KMS-11 (cell line): ENCODE results near the gene NUDT21.

Source experiments
- H2AFZ ChIP-seq: fragments of 200-600 bp; sonication (generic); 2 replicates; pipeline ENCODE4 v1.6.1; 2016; ENCODE audit warnings: antibody characterized with exemption, mixed run types, low read depth
- H3K27ac ChIP-seq: fragments of 200-600 bp; sonication (generic); 2 replicates; pipeline ENCODE4 v1.6.1; 2016; ENCODE audit warnings: mild to moderate bottlenecking, mixed run types
- H3K27me3 ChIP-seq: fragments of 200-600 bp; sonication (generic); 2 replicates; pipeline ENCODE4 v1.6.1; 2017; ENCODE audit warnings: mild to moderate bottlenecking, low read depth, mixed run types, moderate library complexity; ENCODE audit not compliant: insufficient read depth
- H3K36me3 ChIP-seq: fragments of 200-600 bp; sonication (generic); 2 replicates; pipeline ENCODE4 v1.6.1; 2017; ENCODE audit warnings: mild to moderate bottlenecking, mixed run types; ENCODE audit not compliant: insufficient read depth
- H3K4me1 ChIP-seq: fragments of 200-600 bp; sonication (generic); 2 replicates; pipeline ENCODE4 v1.6.1; 2016; ENCODE audit warnings: mild to moderate bottlenecking, low read depth, mixed run types; ENCODE audit not compliant: poor library complexity, severe bottlenecking
- H3K4me2 ChIP-seq: fragments of 200-600 bp; sonication (generic); 2 replicates; pipeline ENCODE4 v1.7.0; 2016; ENCODE audit warnings: mild to moderate bottlenecking, mixed run types
- H3K4me3 ChIP-seq: fragments of 200-600 bp; sonication (generic); IDR thresholded peaks from 2 replicates; pipeline ENCODE4 v1.6.1; 2017; ENCODE audit warnings: low read depth, low read length, mixed read lengths; ENCODE audit not compliant: insufficient read depth
- H3K79me2 ChIP-seq: fragments of 200-600 bp; sonication (generic); 2 replicates; pipeline ENCODE4 v1.6.1; 2016; ENCODE audit warnings: low read depth, mixed run types; ENCODE audit not compliant: insufficient read depth
- H3K9ac ChIP-seq: fragments of 200-600 bp; sonication (generic); 2 replicates; pipeline ENCODE4 v1.6.1; 2016; ENCODE audit warnings: mild to moderate bottlenecking, mixed run types
- H4K20me1 ChIP-seq: fragments of 200-600 bp; sonication (generic); 2 replicates; pipeline ENCODE4 v1.6.1; 2016; ENCODE audit warnings: mild to moderate bottlenecking, mixed run types; ENCODE audit not compliant: insufficient read depth
- CTCF ChIP-seq: fragments of 200-600 bp; sonication (generic); conservative IDR thresholded peaks from 2 replicates; pipeline ENCODE4 v1.6.1; 2017; ENCODE audit warnings: low read depth, mild to moderate bottlenecking, antibody characterized with exemption, low read length, moderate library complexity, mixed read lengths

NUDT21 gene

GRCh38 chr16:56450275-56450985 lies 702 bp downstream of the NUDT21 start:
- Histone ChIP-seq H3K27ac (no peak overlapping the region), H3K79me2 (peaks cover 79% of the 10 kb centered on the region), H3K9ac (peak overlapping the region; percentile 70; the same call in 1 of the 2 replicates), H3K4me2 (peak overlapping the region; percentile 99), H3K4me1 (peaks cover 38% of the 10 kb centered on the region), H3K36me3 (no peaks in the 10 kb centered on the region; the same call in 1 of the 2 replicates), H2AFZ (peak overlapping the region; percentile 60), H3K27me3 (no peaks in the 10 kb centered on the region), H3K4me3 (no peak overlapping the region), H4K20me1 (no peaks in the 10 kb centered on the region; the same call in 1 of the 2 replicates)
- no peak for TF ChIP-seq CTCF

- Histone ChIP-seq H3K4me2 (no peak overlapping the region), H3K4me1 (peaks cover 33% of the 10 kb centered on the region), H3K27me3 (no peaks in the 10 kb centered on the region), H3K79me2 (peaks cover 66% of the 10 kb centered on the region), H3K27ac (no peak overlapping the region), H2AFZ (no peak overlapping the region), H3K9ac (no peak overlapping the region), H4K20me1 (no peaks in the 10 kb centered on the region; the same call in 1 of the 2 replicates), H3K4me3 (no peak overlapping the region), H3K36me3 (peaks cover 1% of the 10 kb centered on the region; the same call in 1 of the 2 replicates)
- TF ChIP-seq CTCF: no peak
Measured at GRCh38 chr16:56448005-56448404, 3.1 kb downstream of the NUDT21 start.

- H3K79me2 ChIP-seq: peaks cover 59% of the 10 kb centered on the region
- TF ChIP-seq CTCF: no peak
- no peak overlapping the region for H3K27ac ChIP-seq
Measured at GRCh38 chr16:56447286-56447685, 3.8 kb downstream of the NUDT21 start.

GRCh38 chr16:56438038-56438437 lies 13.1 kb downstream of the NUDT21 start:
- no peak overlapping the region for H3K27ac ChIP-seq
- peaks cover 8% of the 10 kb centered on the region; the same call in 1 of the 2 replicates for H3K36me3 ChIP-seq

More at GRCh38 chr16:56447286-56447685, 3.8 kb downstream of the NUDT21 start:
- H3K4me2 ChIP-seq: no peak overlapping the region
- H3K9ac ChIP-seq: no peak overlapping the region
- H3K27me3 ChIP-seq: no peaks in the 10 kb centered on the region
- H3K4me1 ChIP-seq: peaks cover 25% of the 10 kb centered on the region
- peaks cover 5% of the 10 kb centered on the region; the same call in 1 of the 2 replicates for H3K36me3 ChIP-seq
- H2AFZ ChIP-seq: no peak overlapping the region
- no peaks in the 10 kb centered on the region; the same call in 1 of the 2 replicates for H4K20me1 ChIP-seq
- no peak overlapping the region for H3K4me3 ChIP-seq

More at GRCh38 chr16:56438038-56438437, 13.1 kb downstream of the NUDT21 start:
- Histone ChIP-seq H3K4me1 (no peaks in the 10 kb centered on the region), H4K20me1 (no peaks in the 10 kb centered on the region), H3K4me2 (no peak overlapping the region), H3K79me2 (no peaks in the 10 kb centered on the region; the same call in 1 of the 2 replicates), H3K4me3 (no peak overlapping the region), H2AFZ (no peak overlapping the region), H3K9ac (no peak overlapping the region), H3K27me3 (no peaks in the 10 kb centered on the region)
- TF ChIP-seq CTCF: no peak
